Osteoblast (primary cell): ENCODE data around the gene SUOX. TPM values are rescaled to one million over a fixed set of nuclear protein-coding genes. Genes with fewer than 3 reads are reported as not detected.

ENCODE experiments used
- DNase-seq: peaks from one replicate; pipeline ENCODE4 v3.0.0; 2011; ENCODE audit warnings: low spot score, mixed read lengths; ENCODE audit not compliant: insufficient read length; ENCODE audit errors: missing footprints
- H2AFZ ChIP-seq: 2 replicates; pipeline ENCODE4 v1.6.0; 2011; ENCODE audit warnings: mild to moderate bottlenecking, low read length
- H3K27ac ChIP-seq: 2 replicates; pipeline ENCODE4 v1.5.1; 2011; ENCODE audit warnings: mild to moderate bottlenecking, low read depth, low read length, moderate library complexity
- H3K27me3 ChIP-seq: 2 replicates; pipeline ENCODE4 v1.6.0; 2012; ENCODE audit warnings: mild to moderate bottlenecking, control low read depth, inconsistent platforms, low read length, moderate library complexity; ENCODE audit not compliant: insufficient read depth
- H3K36me3 ChIP-seq: 2 replicates; pipeline ENCODE4 v1.5.1; 2011; ENCODE audit warnings: mild to moderate bottlenecking, low read length, control low read depth, moderate library complexity; ENCODE audit not compliant: insufficient read depth
- H3K4me1 ChIP-seq: 2 replicates; pipeline ENCODE4 v1.5.1; 2011; ENCODE audit warnings: mild to moderate bottlenecking, low read length, control low read depth, moderate library complexity; ENCODE audit not compliant: insufficient read depth
- H3K4me2 ChIP-seq: 2 replicates; pipeline ENCODE4 v1.6.0; 2011; ENCODE audit warnings: mild to moderate bottlenecking, low read length; ENCODE audit not compliant: insufficient read depth
- H3K4me3 ChIP-seq: fragments of 200-600 bp; sonication (generic); 3 replicates; pipeline ENCODE4 v1.5.1; 2012; ENCODE audit warnings: mild to moderate bottlenecking, low read length, inconsistent platforms; ENCODE audit not compliant: insufficient read depth
- H3K79me2 ChIP-seq: 2 replicates; pipeline ENCODE4 v1.6.0; 2012; ENCODE audit warnings: mild to moderate bottlenecking, low read length, control low read depth, inconsistent platforms; ENCODE audit not compliant: insufficient read depth
- H3K9me3 ChIP-seq: 2 replicates; pipeline ENCODE4 v1.5.1; 2011; ENCODE audit warnings: low read depth, low read length, control low read depth
- H4K20me1 ChIP-seq: 2 replicates; pipeline ENCODE4 v1.6.0; 2012; ENCODE audit warnings: mild to moderate bottlenecking, low read length, control low read depth; ENCODE audit not compliant: insufficient read depth
- total RNA-seq: library from RNA; depleted of rRNA; stranded (reverse); fragments of >200 nt; gene quantifications from 2 replicates; pipeline ENCODE4 v1.2.3, GENCODE V29; 2012
- TF ChIP-seq, protein P1 (sequence below): IDR thresholded peaks from 2 replicates; pipeline ENCODE4 v1.5.1; 2011; ENCODE audit warnings: mild to moderate bottlenecking, low read depth, low read length, moderate library complexity; ENCODE audit errors: extremely low read depth

Gene SUOX
- 12.3 and 13.0 TPM in 2 replicates for total RNA-seq

DNA sequence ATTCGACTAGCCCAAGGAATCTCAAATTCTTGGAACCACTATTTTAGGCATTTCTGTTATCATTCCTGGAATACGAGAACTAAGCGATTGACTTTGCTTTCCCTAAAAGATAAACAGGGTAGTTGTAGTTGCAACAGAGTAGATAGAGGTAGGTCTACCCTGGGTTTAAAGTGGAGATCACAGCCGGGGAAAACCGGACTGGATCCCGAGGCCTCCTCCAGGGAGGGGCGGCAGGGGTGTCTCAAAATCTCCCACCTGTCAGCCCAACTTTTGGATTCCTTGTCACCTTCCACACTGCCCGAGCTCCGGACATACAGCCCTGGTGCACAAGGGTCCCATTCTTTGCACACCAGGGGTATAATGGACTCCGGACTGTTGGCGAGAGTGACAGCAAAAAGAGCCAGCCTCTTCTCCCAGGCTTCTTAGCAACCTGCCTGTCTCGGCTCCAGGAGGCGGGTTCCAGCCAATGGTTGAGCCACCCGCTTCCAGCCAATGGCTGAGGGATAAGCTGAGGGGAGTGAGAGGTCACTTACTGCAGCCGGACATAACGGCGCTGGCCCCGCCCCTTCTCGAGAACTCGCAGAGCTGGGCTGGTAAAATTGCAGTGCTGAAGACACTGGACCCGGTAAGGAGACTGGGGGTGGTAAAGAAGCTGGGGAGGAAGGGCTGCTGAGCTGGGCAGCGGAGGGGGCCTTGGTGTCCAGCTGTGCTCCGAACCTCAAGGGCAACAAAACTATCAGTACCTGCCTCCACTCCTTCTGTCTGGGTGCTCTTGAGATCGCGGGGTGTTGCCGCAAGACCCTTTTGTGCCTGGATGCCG is at the start of gene SUOX:
Gene SUOX (plus strand): TSS at position 562 of the 820 bp plus-strand sequence. CDS start 4,946 bp downstream, outside the sequence.
- Histone ChIP-seq H3K79me2 (peaks cover 12% of the 10 kb centered on the region), H3K27ac (peak within 1 kb of the TSS; percentile 71), H3K4me2 (peak within 1 kb of the TSS; percentile 92), H3K27me3 (no peaks in the 10 kb centered on the region), H4K20me1 (no peaks in the 10 kb centered on the region), H3K9me3 (no peaks in the 10 kb centered on the region), H3K36me3 (peaks cover 30% of the 10 kb centered on the region), H2AFZ (peak within 1 kb of the TSS; percentile 97), H3K4me1 (peaks cover 14% of the 10 kb centered on the region), H3K4me3 (peak within 1 kb of the TSS; percentile 96)
- peak; percentile 100 for DNase-seq
- TF ChIP-seq, protein P1, sequence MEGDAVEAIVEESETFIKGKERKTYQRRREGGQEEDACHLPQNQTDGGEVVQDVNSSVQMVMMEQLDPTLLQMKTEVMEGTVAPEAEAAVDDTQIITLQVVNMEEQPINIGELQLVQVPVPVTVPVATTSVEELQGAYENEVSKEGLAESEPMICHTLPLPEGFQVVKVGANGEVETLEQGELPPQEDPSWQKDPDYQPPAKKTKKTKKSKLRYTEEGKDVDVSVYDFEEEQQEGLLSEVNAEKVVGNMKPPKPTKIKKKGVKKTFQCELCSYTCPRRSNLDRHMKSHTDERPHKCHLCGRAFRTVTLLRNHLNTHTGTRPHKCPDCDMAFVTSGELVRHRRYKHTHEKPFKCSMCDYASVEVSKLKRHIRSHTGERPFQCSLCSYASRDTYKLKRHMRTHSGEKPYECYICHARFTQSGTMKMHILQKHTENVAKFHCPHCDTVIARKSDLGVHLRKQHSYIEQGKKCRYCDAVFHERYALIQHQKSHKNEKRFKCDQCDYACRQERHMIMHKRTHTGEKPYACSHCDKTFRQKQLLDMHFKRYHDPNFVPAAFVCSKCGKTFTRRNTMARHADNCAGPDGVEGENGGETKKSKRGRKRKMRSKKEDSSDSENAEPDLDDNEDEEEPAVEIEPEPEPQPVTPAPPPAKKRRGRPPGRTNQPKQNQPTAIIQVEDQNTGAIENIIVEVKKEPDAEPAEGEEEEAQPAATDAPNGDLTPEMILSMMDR = no peak

GRCh38 chr12:55955344-55955743 is 41.7 kb upstream of the SUOX start:
- Histone ChIP-seq H3K27me3 (peaks cover 4% of the 10 kb centered on the region), H3K4me1 (peaks cover 7% of the 10 kb centered on the region), H3K4me2 (no peak overlapping the region), H3K79me2 (no peaks in the 10 kb centered on the region), H3K9me3 (no peaks in the 10 kb centered on the region), H4K20me1 (no peaks in the 10 kb centered on the region), H2AFZ (no peak overlapping the region), H3K4me3 (no peak overlapping the region), H3K36me3 (peaks cover 13% of the 10 kb centered on the region), H3K27ac (no peak overlapping the region)
- TF ChIP-seq, protein P1 = no peak
- no peak for DNase-seq

DNA sequence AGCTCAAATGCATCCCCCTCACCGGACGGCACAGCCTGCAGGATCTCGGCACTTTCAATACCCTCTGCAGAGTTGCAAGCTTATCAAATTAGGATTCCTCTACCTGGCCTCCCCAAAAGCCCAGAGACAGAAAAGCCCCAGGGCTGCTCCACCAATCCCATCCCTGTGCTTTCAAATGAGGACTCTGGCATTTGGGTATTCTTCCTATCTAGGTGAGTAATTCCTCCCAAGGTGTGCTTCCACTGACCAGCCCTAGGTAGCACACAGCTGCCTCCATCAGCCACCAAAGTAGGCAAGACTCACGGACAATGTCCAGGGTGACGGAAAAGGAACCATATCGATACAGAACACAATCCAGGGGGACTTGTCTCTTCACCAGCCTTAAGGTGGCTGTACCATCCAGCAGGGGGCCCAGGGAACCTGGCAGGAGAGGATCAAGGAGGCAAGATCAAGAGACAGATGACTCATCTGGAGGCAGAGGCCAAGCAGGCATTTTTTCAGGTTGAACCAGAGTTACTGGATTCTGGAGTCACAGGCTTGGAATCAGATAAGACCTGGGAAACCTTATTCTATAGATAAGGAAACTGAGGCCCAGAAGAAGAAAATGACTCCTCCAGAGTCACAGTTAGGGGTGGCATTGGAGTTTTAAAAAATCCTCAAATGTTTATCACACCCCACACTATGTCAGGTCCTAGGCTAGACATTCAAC is 41.1 kb upstream of the SUOX start:
- Histone ChIP-seq H3K4me2 (no peak overlapping the region), H3K4me3 (no peak overlapping the region), H3K4me1 (peaks cover 7% of the 10 kb centered on the region), H3K9me3 (no peaks in the 10 kb centered on the region), H4K20me1 (no peaks in the 10 kb centered on the region), H3K27ac (no peak overlapping the region), H2AFZ (no peak overlapping the region), H3K27me3 (peaks cover 4% of the 10 kb centered on the region), H3K36me3 (peaks cover 13% of the 10 kb centered on the region), H3K79me2 (no peaks in the 10 kb centered on the region)
- no peak for DNase-seq
- TF ChIP-seq, protein P1 = peak; percentile 60
